Measurements from ENCODE around the gene ACSS3. TPM values are rescaled to one million over a fixed set of nuclear protein-coding genes. Genes with fewer than 3 reads are reported as not detected.

Gene ACSS3
- total and polyA plus RNA-seq, 9 of the 15 experiments (the other 6 are each of a cell fraction or from before 2014, with no cell fraction given), result 0.40 TPM; not detected in 8

- TF ChIP-seq CBX2 (IDR thresholded peaks at IDR 0.05; ENCODE audit: insufficient read depth, low read length, poor library complexity, severe bottlenecking) (no peak), ZNF23 (CRISPR knock-in tag; IDR thresholded peaks at IDR 0.05) (no peak), MAFK (IDR thresholded peaks at IDR 0.05; ENCODE audit: low read length) (no peak), KDM5B (IDR thresholded peaks at IDR 0.05; ENCODE audit: insufficient replicate concordance, low read depth, low read length) (no peak), HMGN3 (IDR thresholded peaks at IDR 0.05; ENCODE audit: borderline replicate concordance, extremely low read depth, insufficient read length, low read depth, low read length) (no peak)
Measured at GRCh38 chr12:81088221-81088620, 10.3 kb downstream of the ACSS3 start (continued).

GRCh38 chr12:81089412-81089811 is 11.5 kb downstream of the ACSS3 start:
- in situ Hi-C loops (cut with MboI), result no loop called here
- Histone ChIP-seq H3K9me1 (ENCODE audit: control insufficient read depth, insufficient read depth, low read length) (no peaks in the 10 kb centered on the region), H3K4me1 (replicated peaks in 1 of 2; ENCODE audit: control insufficient read depth in 2 of 2, insufficient read depth in 2 of 2, low read length in 2 of 2) (no peaks in the 10 kb centered on the region), H3K9ac (ENCODE audit: insufficient read depth in 1 of 2, low read depth in 2 of 2, low read length in 2 of 2) (no peak overlapping the region), H3K36me3 (ENCODE audit: control insufficient read depth, insufficient read depth, low read length) (no peaks in the 10 kb centered on the region), H2AFZ (ENCODE audit: low read depth, low read length) (no peak overlapping the region), H3K79me2 (ENCODE audit: control insufficient read depth, insufficient read depth, low read length) (no peaks in the 10 kb centered on the region), H4K20me1 (replicated peaks; ENCODE audit: control insufficient read depth, insufficient read depth, low read length) (no peaks in the 10 kb centered on the region), H3K9me3 (replicated peaks; ENCODE audit: control insufficient read depth, insufficient read depth, low read depth, low read length) (no peaks in the 10 kb centered on the region), H3K27me3 (ENCODE audit: control insufficient read depth in 2 of 2, insufficient read depth in 2 of 2, low read length in 2 of 2) (no peaks in the 10 kb centered on the region), H3K27ac (ENCODE audit: extremely low read depth, low read depth, low read length) (no peak overlapping the region), H3K4me3 (no peak overlapping the region), H3K4me2 (ENCODE audit: insufficient read depth, low read length) (no peak overlapping the region)
- TF ChIP-seq POLR2B (IDR thresholded peaks at IDR 0.05; ENCODE audit: low read depth, partially characterized antibody) (no peak), SPI1 (IDR thresholded peaks at IDR 0.05; ENCODE audit: borderline replicate concordance, low read depth, low read length) (no peak), ARID2 (IDR thresholded peaks at IDR 0.05) (no peak), ZNF518B (CRISPR knock-in tag; IDR thresholded peaks at IDR 0.05) (no peak), ZNF507 (tag; conservative IDR thresholded peaks at IDR 0.05) (no peak)
- CTCF ChIA-PET (ENCODE audit: low intra/inter-chr PET ratio), result no interaction called here
- no peak for ATAC-seq
- intact Hi-C loops (cut with micrococcal nuclease), result no loop called here
- FAIRE-seq, result no peak
- POLR2A ChIA-PET, result no interaction called here
- DNase-seq (ENCODE audit: extremely low read depth in 1 of 4, low spot score in 3 of 4), result no peak
- WGBS (ENCODE audit: insufficient coverage, low coverage, missing lambda C conversion rate), result 0% methylated on average over 1 of the region's 1 CpG
- BruUV-seq (replicated peaks), result no TSS peak

Data from K562 (cell line).